ENCODE data around the gene SRGAP2C.
"Not testable (repeated sequence)": the region's sequence is repeated elsewhere in the genome, so short reads cannot be mapped to it uniquely, and the experiment has no call there.

GRCh38 chr1:121152788-121153187, 32.0 kb upstream of the SRGAP2C start:
- not testable (repeated sequence) for TF ChIP-seq CTCF, POLR2AphosphoS5 (IDR thresholded peaks at IDR 0.05)

Data from esophagus muscularis mucosa (tissue), 3 donors.